IMR-90 (cell line): ENCODE data around the gene ATRNL1. TPM values are rescaled to one million over a fixed set of nuclear protein-coding genes. Genes with fewer than 3 reads are reported as not detected.

ENCODE experiments used
- ATAC-seq: fragments of 200-7000 bp; cut with Tn5 transposase; 2 replicates; pipeline ENCODE4 v1.9.1; 2020; ENCODE audit warnings: low read depth, mild to moderate bottlenecking, moderate library complexity
- BruUV-seq: library from RNA; stranded (reverse); fragments of 400-500 nt; replicated peaks from 2 replicates; lab custom pipeline; 2021; lab: Mats Ljungman, UMichigan
- CTCF ChIA-PET: fragments of 300-600 bp; formaldehyde crosslinking; extraction: SDS; loops from one replicate; lab custom pipeline; 2021; ENCODE audit warnings: antibody characterized with exemption; lab: Yijun Ruan, JAX
- POLR2A ChIA-PET: fragments of 300-600 bp; sonication (Branson Sonifier 250); formaldehyde crosslinking; loops from one replicate; lab custom pipeline; 2022; ENCODE audit warnings: antibody characterized with exemption; ENCODE audit not compliant: unreplicated experiment; lab: Charles Lee
- DNase-seq: peaks from one replicate; pipeline ENCODE4 v3.0.0; 2013
- H2AFZ ChIP-seq: replicated peaks from 2 replicates; pipeline ENCODE3; 2013; ENCODE audit warnings: low read length, mild to moderate bottlenecking; ENCODE audit not compliant: poor library complexity
- H2AK5ac ChIP-seq: 2 replicates; pipeline ENCODE4 v1.6.1; 2013; ENCODE audit warnings: low read depth, low read length, inconsistent platforms
- H2AK9ac ChIP-seq: replicated peaks from 2 replicates; pipeline ENCODE3; 2013; ENCODE audit warnings: mild to moderate bottlenecking, low read depth, low read length, moderate library complexity; ENCODE audit not compliant: poor library complexity
- H2BK120ac ChIP-seq: 2 replicates; pipeline ENCODE4 v1.6.1; 2013; ENCODE audit warnings: low read depth, low read length, inconsistent platforms
- H2BK15ac ChIP-seq: 3 replicates; pipeline ENCODE4 v1.6.1; 2013; ENCODE audit warnings: low read depth, low read length, inconsistent platforms
- H2BK20ac ChIP-seq: 2 replicates; pipeline ENCODE4 v1.6.1; 2013; ENCODE audit warnings: low read depth, mild to moderate bottlenecking, inconsistent platforms, low read length, moderate library complexity
- H2BK5ac ChIP-seq: 2 replicates; pipeline ENCODE4 v1.6.1; 2013; ENCODE audit warnings: mild to moderate bottlenecking, low read depth, low read length, inconsistent platforms; ENCODE audit not compliant: poor library complexity, severe bottlenecking
- H3K14ac ChIP-seq: replicated peaks from 2 replicates; pipeline ENCODE4 v1.6.1; 2013; ENCODE audit warnings: low read depth, low read length, inconsistent platforms
- H3K18ac ChIP-seq: 2 replicates; pipeline ENCODE4 v1.6.1; 2013; ENCODE audit warnings: low read depth, low read length, control low read depth
- H3K23ac ChIP-seq: 2 replicates; pipeline ENCODE4 v1.6.1; 2013; ENCODE audit warnings: low read depth, low read length, inconsistent platforms
- H3K27ac ChIP-seq: 2 replicates; pipeline ENCODE4 v1.5.1; 2013; ENCODE audit warnings: mild to moderate bottlenecking, control low read depth, low read length; ENCODE audit not compliant: insufficient read depth
- H3K27me3 ChIP-seq: 2 replicates; pipeline ENCODE4 v1.6.1; 2013; ENCODE audit warnings: low read length; ENCODE audit not compliant: control insufficient read depth, insufficient read depth
- H3K36me3 ChIP-seq: 2 replicates; pipeline ENCODE4 v1.6.1; 2013; ENCODE audit warnings: low read length, mixed read lengths; ENCODE audit not compliant: control insufficient read depth, insufficient read depth
- H3K4ac ChIP-seq: 2 replicates; pipeline ENCODE4 v1.6.1; 2013; ENCODE audit warnings: low read depth, low read length, inconsistent platforms
- H3K4me1 ChIP-seq: 2 replicates; pipeline ENCODE4 v1.6.1; 2013; ENCODE audit warnings: low read length, mixed read lengths; ENCODE audit not compliant: control insufficient read depth, insufficient read depth
- H3K4me2 ChIP-seq: 2 replicates; pipeline ENCODE4 v1.6.1; 2013; ENCODE audit warnings: low read depth, mild to moderate bottlenecking, control low read depth, low read length, moderate library complexity
- H3K4me3 ChIP-seq: 2 replicates; pipeline ENCODE4 v1.5.1; 2013; ENCODE audit warnings: low read depth, mild to moderate bottlenecking, control low read depth, low read length, moderate library complexity; ENCODE audit not compliant: insufficient read depth
- H3K56ac ChIP-seq: 2 replicates; pipeline ENCODE4 v1.6.1; 2013; ENCODE audit warnings: low read length, inconsistent platforms; ENCODE audit not compliant: insufficient read depth; ENCODE audit errors: extremely low read depth
- H3K79me1 ChIP-seq, 2 experiments: 2 replicates each; pipeline ENCODE4 v1.6.1; 2013; ENCODE audit warnings: low read length in 2 of 2, inconsistent platforms in 1 of 2, low read depth in 1 of 2
- H3K9ac ChIP-seq: 2 replicates; pipeline ENCODE4 v1.6.1; 2013; ENCODE audit warnings: low read depth, low read length, control low read depth
- H3K9me1 ChIP-seq: 2 replicates; pipeline ENCODE4 v1.6.1; 2013; ENCODE audit warnings: low read length, inconsistent platforms; ENCODE audit not compliant: insufficient read depth
- H3K9me3 ChIP-seq: 2 replicates; pipeline ENCODE4 v1.6.1; 2013; ENCODE audit warnings: low read length; ENCODE audit not compliant: control insufficient read depth, insufficient read depth
- H4K20me1 ChIP-seq: 2 replicates; pipeline ENCODE4 v1.6.1; 2013; ENCODE audit warnings: low read length, inconsistent platforms; ENCODE audit not compliant: insufficient read depth
- H4K5ac ChIP-seq: 2 replicates; pipeline ENCODE4 v1.6.1; 2013; ENCODE audit warnings: mild to moderate bottlenecking, low read depth, low read length, control low read depth
- H4K8ac ChIP-seq, 2 experiments: 2 replicates each; pipeline ENCODE4 v1.6.1; 2013; ENCODE audit warnings: low read depth in 2 of 2, low read length in 2 of 2, control low read depth in 1 of 2, inconsistent platforms in 1 of 2
- H4K91ac ChIP-seq: 2 replicates; pipeline ENCODE4 v1.6.1; 2013; ENCODE audit warnings: low read depth, low read length, inconsistent platforms; ENCODE audit not compliant: insufficient read depth
- BHLHE40 ChIP-seq: fragments of 150-350 bp; IDR thresholded peaks from 2 replicates; pipeline ENCODE4 v1.6.1; 2016; ENCODE audit warnings: mild to moderate bottlenecking, low read depth, low read length
- CEBPB ChIP-seq: IDR thresholded peaks from 2 replicates; pipeline ENCODE4 v1.6.1; 2012; ENCODE audit warnings: low read depth, low read length, improper control_type of control experiment
- CHD1 ChIP-seq: IDR thresholded peaks from 2 replicates; pipeline ENCODE4 v1.6.1; 2012; ENCODE audit warnings: low read depth, low read length, improper control_type of control experiment
- CTCF ChIP-seq: conservative IDR thresholded peaks from 2 replicates; pipeline ENCODE4 v1.5.1; 2012; ENCODE audit warnings: mild to moderate bottlenecking, low read depth, low read length, improper control_type of control experiment
- FOS ChIP-seq: fragments of 150-350 bp; IDR thresholded peaks from 2 replicates; pipeline ENCODE4 v1.6.1; 2016; ENCODE audit warnings: low read depth, low read length
- MAFK ChIP-seq: IDR thresholded peaks from 2 replicates; pipeline ENCODE4 v1.6.1; 2012; ENCODE audit warnings: low read depth, low read length, improper control_type of control experiment
- MAZ ChIP-seq: IDR thresholded peaks from 2 replicates; pipeline ENCODE4 v1.6.1; 2012; ENCODE audit warnings: low read depth, mild to moderate bottlenecking, low read length, improper control_type of control experiment, moderate library complexity, borderline replicate concordance
- MXI1 ChIP-seq: IDR thresholded peaks from 2 replicates; pipeline ENCODE4 v1.6.1; 2012; ENCODE audit warnings: low read depth, mild to moderate bottlenecking, low read length, moderate library complexity, borderline replicate concordance
- NFE2L2 ChIP-seq: fragments of 150-350 bp; IDR thresholded peaks from 2 replicates; pipeline ENCODE4 v1.6.1; 2016; ENCODE audit warnings: low read depth, mild to moderate bottlenecking, low read length
- POLR2A ChIP-seq: IDR thresholded peaks from 2 replicates; pipeline ENCODE4 v1.6.1; 2012; ENCODE audit warnings: mild to moderate bottlenecking, low read depth, low read length
- RAD21 ChIP-seq: IDR thresholded peaks from 2 replicates; pipeline ENCODE4 v1.6.1; 2012; ENCODE audit warnings: low read length, improper control_type of control experiment
- RCOR1 ChIP-seq: IDR thresholded peaks from 2 replicates; pipeline ENCODE4 v1.6.1; 2012; ENCODE audit warnings: mild to moderate bottlenecking, low read length, improper control_type of control experiment; ENCODE audit not compliant: insufficient replicate concordance
- RFX5 ChIP-seq: IDR thresholded peaks from 2 replicates; pipeline ENCODE4 v1.8.0; 2012; ENCODE audit warnings: low read depth, mild to moderate bottlenecking, low read length, moderate library complexity
- SMC3 ChIP-seq: fragments of 150-350 bp; IDR thresholded peaks from 2 replicates; pipeline ENCODE4 v1.6.1; 2016; ENCODE audit warnings: low read depth, mild to moderate bottlenecking, antibody characterized with exemption, low read length, moderate library complexity
- USF2 ChIP-seq: fragments of 150-350 bp; IDR thresholded peaks from 2 replicates; pipeline ENCODE4 v1.6.1; 2017; ENCODE audit warnings: mild to moderate bottlenecking, antibody characterized with exemption, low read length, low read depth
- WGBS, 2 experiments: methylation state at CpG; one replicate each; pipeline versions ENCODE4 v1.1.5 to v1.1.7; 2013; ENCODE audit warnings: missing lambda C conversion rate in 2 of 2; ENCODE audit not compliant: insufficient read length in 1 of 2; ENCODE audit errors: extremely low coverage in 2 of 2; 5-methylcytosine and 5-hydroxymethylcytosine counted together
- dilution Hi-C: fragments of 300-500 bp; cut with HindIII; formaldehyde crosslinking; loops from one replicate; pipeline ENCODE4 v1.14.3; 2018; ENCODE audit warnings: low sequenced_read_pairs; ENCODE audit not compliant: unreplicated experiment
- in situ Hi-C: fragments of 300-500 bp; cut with MboI; formaldehyde crosslinking; loops from 3 replicates; pipeline ENCODE4 v1.14.3; 2019; ENCODE audit warnings: low sequenced_read_pairs, inconsistent platforms, mixed read lengths
- intact Hi-C: fragments of 100-400 bp; cut with micrococcal nuclease; formaldehyde crosslinking; loops from 2 replicates; pipeline ENCODE4 v1.10.0; 2022
- polyA plus RNA-seq, 3 experiments: library from polyadenylated mRNA; depleted of rRNA; stranded (reverse); fragments of >200 nt; gene quantifications; 2 replicates each; pipeline ENCODE4 v1.2.3, GENCODE V29; 2012; ENCODE audit warnings: low replicate concordance in 1 of 3
- total RNA-seq: library from RNA; depleted of rRNA; stranded (reverse); fragments of >200 nt; gene quantifications from 2 replicates; pipeline ENCODE4 v1.2.3, GENCODE V29; 2012
- TF ChIP-seq, protein P1 (sequence below): fragments of 150-350 bp; IDR thresholded peaks from 2 replicates; pipeline ENCODE4 v1.6.1; 2016; ENCODE audit warnings: low read depth, mild to moderate bottlenecking, low read length, moderate library complexity, borderline replicate concordance

The ATRNL1 gene
- total and polyA plus RNA-seq, 2 of the 4 experiments (the other 2 are of a cell fraction): 0.18 to 0.19 TPM

DNA sequence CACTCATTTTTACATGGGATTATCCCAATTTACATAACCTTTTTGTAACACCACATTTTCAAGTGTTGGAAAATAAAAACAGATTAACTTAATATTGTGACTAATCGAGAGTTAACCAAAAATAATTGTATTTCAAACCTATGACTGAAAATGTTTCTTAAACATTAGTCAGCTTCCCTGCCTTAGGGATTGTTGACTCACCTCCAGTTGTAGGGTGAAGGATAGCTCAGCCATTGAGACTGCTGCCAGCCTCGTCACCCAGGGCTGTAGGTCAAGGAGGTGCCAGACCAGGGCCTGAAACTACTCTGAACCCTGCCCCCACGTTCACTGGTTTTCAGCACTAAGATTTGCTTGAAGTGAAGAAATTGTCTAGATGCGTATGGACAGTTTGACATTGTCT, 828.6 kb downstream of the ATRNL1 start:
- TF ChIP-seq MAZ (no peak), POLR2A (no peak), USF2 (no peak), BHLHE40 (no peak), SMC3 (no peak), MAFK (no peak), RCOR1 (no peak), CEBPB (no peak), CTCF (no peak), RFX5 (no peak), MXI1 (no peak), RAD21 (no peak), NFE2L2 (no peak), CHD1 (no peak), FOS (no peak)
- TF ChIP-seq, protein P1, sequence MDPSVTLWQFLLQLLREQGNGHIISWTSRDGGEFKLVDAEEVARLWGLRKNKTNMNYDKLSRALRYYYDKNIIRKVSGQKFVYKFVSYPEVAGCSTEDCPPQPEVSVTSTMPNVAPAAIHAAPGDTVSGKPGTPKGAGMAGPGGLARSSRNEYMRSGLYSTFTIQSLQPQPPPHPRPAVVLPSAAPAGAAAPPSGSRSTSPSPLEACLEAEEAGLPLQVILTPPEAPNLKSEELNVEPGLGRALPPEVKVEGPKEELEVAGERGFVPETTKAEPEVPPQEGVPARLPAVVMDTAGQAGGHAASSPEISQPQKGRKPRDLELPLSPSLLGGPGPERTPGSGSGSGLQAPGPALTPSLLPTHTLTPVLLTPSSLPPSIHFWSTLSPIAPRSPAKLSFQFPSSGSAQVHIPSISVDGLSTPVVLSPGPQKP: no peak
- no peak overlapping the region for H3K23ac ChIP-seq
- no peak overlapping the region for H3K27ac ChIP-seq
- H3K9me3 ChIP-seq: no peaks in the 10 kb centered on the region
- no peaks in the 10 kb centered on the region for H3K79me1 ChIP-seq
- peak overlapping the region; percentile 95; the same call in 1 of the 3 replicates for H2BK15ac ChIP-seq
- H2AK5ac ChIP-seq: no peak overlapping the region
- CTCF ChIA-PET: no interaction called here
- H4K91ac ChIP-seq: no peak overlapping the region
- H3K18ac ChIP-seq: no peak overlapping the region
- H3K9ac ChIP-seq: no peak overlapping the region
- H3K9me1 ChIP-seq: no peaks in the 10 kb centered on the region
- no peak overlapping the region for H3K4me2 ChIP-seq
- H3K4me3 ChIP-seq: no peak overlapping the region
- no peak overlapping the region for H2BK5ac ChIP-seq
- dilution Hi-C loops: no loop called here
- no peak overlapping the region for H3K56ac ChIP-seq
- H3K4me1 ChIP-seq: peaks cover 2% of the 10 kb centered on the region; the same call in 1 of the 2 replicates
- H3K4ac ChIP-seq: peak overlapping the region; percentile 52; the same call in 1 of the 2 replicates
- ATAC-seq (no peak; the same call in 1 of the 2 replicates), DNase-seq (peak; percentile 19)
- no TSS peak for BruUV-seq
- 0 out of 2 replicates have a peak overlapping the region, but pooled peaks have one; percentile 1 for H3K14ac ChIP-seq
- in situ Hi-C loops: no loop called here
- WGBS, 2 experiments: no CpG with 5 or more reads among the region's 4 CpGs
- no peaks in the 10 kb centered on the region for H4K20me1 ChIP-seq
- no peak overlapping the region for H2BK20ac ChIP-seq
- intact Hi-C loops: no loop called here
- peak overlapping the region; percentile 73 for H2AK9ac ChIP-seq
- no peaks in the 10 kb centered on the region for H3K36me3 ChIP-seq
- no peak overlapping the region for H4K5ac ChIP-seq
- no peaks in the 10 kb centered on the region for H3K27me3 ChIP-seq
- no peak overlapping the region for H2BK120ac ChIP-seq
- POLR2A ChIA-PET: no interaction called here
- no peak overlapping the region; a peak in 1 of 4 replicates for H4K8ac ChIP-seq
- H2AFZ ChIP-seq: no peak overlapping the region
